Stromal cell of bone marrow (primary cell): ENCODE data around the gene MGAT4B.

Experiments
- DNase-seq: peaks from one replicate; pipeline ENCODE4 v3.0.0-alpha.2; 2012; ENCODE audit warnings: low read depth

MGAT4B gene

DNA sequence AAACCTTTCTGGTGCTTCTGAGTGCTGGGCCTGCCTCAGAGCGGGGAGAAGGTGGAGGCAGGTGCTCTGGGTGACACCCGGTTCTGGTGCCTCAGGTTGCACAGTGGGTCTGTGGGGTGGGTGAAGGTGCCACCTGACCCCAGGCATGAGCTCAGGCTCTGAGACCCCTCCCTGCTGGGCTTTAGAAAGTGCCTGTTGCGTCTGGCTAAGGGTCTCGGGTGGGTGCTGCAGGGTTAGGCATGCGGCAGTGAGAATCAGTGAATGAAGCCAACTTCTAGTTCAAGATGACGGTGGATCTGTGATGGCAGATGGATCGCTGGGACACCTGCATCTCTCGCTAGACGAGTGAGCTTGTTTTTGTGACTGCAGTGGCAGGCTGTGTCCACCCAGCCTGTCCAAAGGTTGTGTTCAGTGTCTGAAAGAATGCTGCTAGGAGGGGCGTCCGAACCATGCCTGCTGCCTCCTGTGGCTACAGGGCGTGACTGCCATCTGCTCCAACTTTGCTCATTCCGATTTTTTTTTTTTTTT lies 19.1 kb upstream of the MGAT4B start:
- DNase-seq, result no peak

- no peak for DNase-seq
Measured at GRCh38 chr5:179824745-179825112, 18.1 kb upstream of the MGAT4B start.

- DNase-seq, result no peak
Measured at GRCh38 chr5:179823937-179824744, 17.5 kb upstream of the MGAT4B start.

DNA sequence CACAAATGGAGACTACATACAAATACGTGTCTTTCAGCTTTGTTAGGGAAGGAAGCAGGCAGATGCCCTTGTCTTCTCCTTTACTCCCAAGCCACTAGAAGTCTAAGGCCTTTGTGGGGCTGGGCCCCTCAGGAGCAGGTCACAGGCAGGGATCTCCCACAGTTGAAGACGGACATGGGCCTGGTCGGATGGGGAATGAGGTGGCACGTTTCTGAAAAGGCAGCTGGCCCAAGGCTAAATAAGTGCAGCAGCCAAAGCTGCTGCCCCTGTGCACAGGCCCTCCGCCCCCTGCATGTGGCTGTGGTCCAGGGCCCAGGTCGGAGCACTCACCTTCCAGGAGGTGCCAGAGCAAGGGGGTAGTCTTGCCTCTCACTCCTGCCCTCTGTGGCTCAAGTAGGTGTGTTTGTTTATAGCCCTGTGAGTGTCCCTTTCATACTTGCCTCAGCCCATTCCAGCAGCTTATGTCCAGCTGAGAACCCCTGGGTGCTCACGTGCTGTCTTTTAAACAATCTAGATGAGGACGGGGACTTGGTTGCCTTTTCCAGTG lies 15.9 kb upstream of the MGAT4B start:
- DNase-seq, result no peak

- DNase-seq, result no peak
Measured at GRCh38 chr5:179822059-179822432, 15.4 kb upstream of the MGAT4B start.

- peak; percentile 88 for DNase-seq
Measured at GRCh38 chr5:179821298-179822058, 14.8 kb upstream of the MGAT4B start.

GRCh38 chr5:179820483-179821297 lies 14.0 kb upstream of the MGAT4B start, which contains the start of gene SQSTM1:
SQSTM1 (plus strand) TSS chr5:179820905; CDS start chr5:179820937, 32 bp downstream.
- DNase-seq, result peak; percentile 56

- no peak for DNase-seq
Measured at GRCh38 chr5:179820127-179820482, 13.4 kb upstream of the MGAT4B start.

GRCh38 chr5:179819296-179820126 lies 12.8 kb upstream of the MGAT4B start:
- DNase-seq, result peak; percentile 36

DNA sequence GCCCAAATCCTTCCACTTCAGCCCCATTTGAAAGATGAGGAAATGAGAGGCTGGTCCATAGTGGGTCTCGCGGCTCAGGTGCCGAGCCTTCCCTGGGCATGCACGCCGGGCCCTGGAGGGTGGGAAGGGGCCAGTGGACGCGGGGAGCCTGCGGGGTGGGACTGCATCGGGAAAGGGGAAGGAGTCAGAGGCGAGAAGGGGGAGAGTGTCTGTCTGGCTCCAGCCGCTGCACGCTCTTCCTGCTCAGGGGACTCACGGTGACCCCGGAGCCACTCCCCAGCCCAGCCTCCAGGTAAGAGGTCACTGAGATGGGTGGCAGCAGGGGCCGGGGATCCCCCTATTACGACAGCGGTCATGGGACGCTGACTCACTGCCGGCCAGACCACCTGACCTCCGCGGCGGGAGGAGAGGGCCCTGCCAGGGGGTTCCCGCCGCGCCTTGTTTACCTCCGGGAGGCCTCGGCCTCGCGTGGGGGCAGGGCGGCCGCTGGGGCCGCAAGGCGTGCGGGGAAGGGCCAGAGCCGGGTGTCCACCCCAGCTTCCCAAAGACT lies 12.2 kb upstream of the MGAT4B start:
- peak; percentile 84 for DNase-seq

GRCh38 chr5:179817890-179818745 lies 11.5 kb upstream of the MGAT4B start:
- DNase-seq, result no peak

DNA sequence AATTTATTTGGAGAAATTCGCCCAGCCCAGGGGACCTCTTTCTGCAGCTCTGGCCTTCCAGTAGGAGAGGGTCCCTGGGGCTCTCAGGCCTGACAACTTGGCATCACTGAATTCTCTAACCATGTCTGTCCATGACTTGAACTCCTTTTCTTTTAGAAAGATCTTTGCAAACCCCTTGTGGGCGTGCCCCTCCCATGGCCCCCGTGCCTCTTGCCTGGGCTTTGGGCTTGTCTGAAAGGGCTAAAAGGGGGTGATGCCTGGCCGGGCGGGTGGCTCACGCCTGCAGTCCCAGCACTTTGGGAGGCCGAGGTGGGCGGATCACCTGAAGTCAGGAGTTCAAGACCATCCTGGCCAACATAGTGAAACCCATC lies 10.8 kb upstream of the MGAT4B start:
- no peak for DNase-seq

- DNase-seq, result no peak
Measured at GRCh38 chr5:179816796-179817469, 10.3 kb upstream of the MGAT4B start.

GRCh38 chr5:179816401-179816795 lies 9.7 kb upstream of the MGAT4B start:
- DNase-seq, result no peak

DNA sequence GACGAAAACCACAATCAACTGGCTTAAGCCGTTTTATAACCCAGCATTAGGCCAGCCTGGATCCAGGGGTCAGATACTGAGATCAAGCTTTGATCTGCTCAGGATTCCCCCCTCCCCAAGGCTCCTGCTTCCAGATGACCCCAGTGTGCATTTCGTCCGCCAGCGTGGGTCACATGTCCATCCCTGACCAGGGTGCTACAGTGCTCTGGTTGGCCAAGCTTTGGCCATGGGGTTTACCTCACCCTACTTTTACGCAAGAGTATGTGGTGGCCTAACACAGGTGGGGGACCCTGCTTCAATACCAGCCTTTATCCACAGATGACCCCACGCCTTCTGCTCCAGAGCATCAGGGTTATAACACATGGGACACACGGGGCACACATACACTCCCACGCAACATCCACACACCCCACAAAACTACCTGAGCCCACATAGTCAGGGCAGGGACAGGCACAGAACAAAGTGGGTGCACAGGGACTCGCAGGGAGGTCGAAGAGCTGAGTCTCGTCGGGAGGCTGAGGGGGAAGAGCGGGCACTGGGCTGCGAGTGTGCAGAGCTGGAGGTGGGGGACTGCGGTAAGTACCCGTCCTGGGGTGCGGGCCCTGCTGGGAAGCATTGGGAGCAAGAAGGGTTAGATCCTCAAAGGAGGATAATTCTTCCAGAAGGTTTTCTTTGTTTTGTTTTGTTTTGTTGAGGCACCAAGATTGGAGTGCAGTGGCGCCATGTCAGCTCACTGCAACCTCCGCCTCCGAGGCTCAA lies 9.0 kb upstream of the MGAT4B start:
- DNase-seq, result no peak

GRCh38 chr5:179814090-179814489 lies 7.4 kb upstream of the MGAT4B start:
- no peak for DNase-seq

DNA sequence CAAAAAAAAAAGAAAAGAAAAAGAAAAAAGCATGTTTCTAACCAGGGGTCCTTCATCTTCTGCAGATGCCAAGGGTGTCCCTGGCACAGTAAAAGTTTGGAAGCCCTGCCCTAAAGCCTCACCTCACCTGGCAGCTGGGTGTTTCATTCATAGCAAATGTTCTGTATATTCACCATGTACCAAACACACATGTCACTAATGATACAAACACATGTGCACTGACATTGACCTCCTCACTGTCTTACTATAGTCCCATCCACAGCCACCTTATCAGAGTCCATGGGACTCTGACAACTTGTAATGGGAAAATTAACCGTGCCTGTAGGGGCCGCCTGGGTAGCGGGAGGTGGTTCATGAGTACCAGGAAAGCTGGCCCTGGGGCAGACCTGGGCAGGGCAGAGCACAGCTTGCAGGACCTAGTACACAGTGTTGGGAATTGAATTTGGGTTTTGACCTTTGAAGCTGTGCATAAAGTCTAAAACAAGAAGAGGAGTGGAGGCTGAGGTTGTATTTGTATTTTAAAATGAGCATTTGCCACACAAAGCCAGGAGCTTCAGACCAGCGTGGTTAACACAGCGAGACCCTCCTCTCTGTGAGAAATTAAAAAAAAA lies 6.4 kb upstream of the MGAT4B start:
- DNase-seq, result no peak

DNA sequence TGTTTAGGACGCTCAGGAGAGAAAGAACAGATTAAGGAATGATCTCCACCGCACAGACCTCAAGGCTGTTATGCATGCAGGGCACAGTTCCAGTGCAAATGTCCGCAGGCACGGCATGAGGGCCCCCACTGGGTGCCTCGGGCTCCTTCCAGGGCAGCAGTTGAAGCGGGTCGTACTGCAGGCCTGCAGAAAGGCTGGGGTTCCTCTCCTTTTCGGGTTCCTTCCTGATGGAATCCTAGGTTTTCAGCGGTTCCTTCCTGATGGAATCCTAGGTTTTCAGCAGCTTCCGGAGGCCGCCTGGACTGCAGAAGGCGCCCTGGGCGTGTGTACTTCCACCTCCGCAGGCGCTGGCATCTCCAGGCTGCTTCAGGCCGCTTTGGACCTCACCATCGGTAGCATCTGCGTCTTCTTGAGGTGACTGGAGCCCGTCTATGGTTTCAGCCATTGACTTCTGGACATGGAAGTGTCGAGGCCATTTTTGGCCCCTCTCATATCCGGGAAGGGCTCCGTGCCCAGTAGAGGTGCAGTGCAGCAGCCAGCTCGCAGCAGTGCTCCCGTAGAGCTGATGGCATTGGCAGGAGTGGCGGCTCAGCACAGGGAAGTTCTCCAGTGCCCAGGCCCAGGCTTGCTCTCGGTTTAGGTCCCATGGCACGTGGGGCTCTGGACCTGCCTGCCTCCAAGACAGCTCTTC lies 5.6 kb upstream of the MGAT4B start:
- DNase-seq, result no peak
